Loucy (cell line): ENCODE data around the gene SLC30A9.

ENCODE experiments used
- H2AFZ ChIP-seq: fragments of 200-600 bp; sonication (generic); 2 replicates; pipeline ENCODE4 v1.6.0; 2016; ENCODE audit warnings: antibody characterized with exemption, mild to moderate bottlenecking, low read length, moderate library complexity
- H3F3A ChIP-seq: fragments of 200-600 bp; 2 replicates; pipeline ENCODE4 v1.6.0; 2016; ENCODE audit warnings: antibody characterized with exemption, low read depth, mild to moderate bottlenecking
- H3K27me3 ChIP-seq: fragments of 200-600 bp; sonication (generic); 2 replicates; pipeline ENCODE4 v1.6.1; 2014; ENCODE audit warnings: low read length, mild to moderate bottlenecking; ENCODE audit not compliant: insufficient read depth, poor library complexity, severe bottlenecking
- H3K36me3 ChIP-seq: fragments of 200-600 bp; sonication (generic); 2 replicates; pipeline ENCODE4 v1.6.1; 2016; ENCODE audit warnings: low read length; ENCODE audit not compliant: insufficient read depth
- H3K4me1 ChIP-seq: fragments of 200-600 bp; sonication (generic); 2 replicates; pipeline ENCODE4 v1.5.1; 2014; ENCODE audit warnings: low read length, mild to moderate bottlenecking; ENCODE audit not compliant: insufficient read depth, poor library complexity, severe bottlenecking
- H3K4me2 ChIP-seq: fragments of 200-600 bp; sonication (generic); 2 replicates; pipeline ENCODE4 v1.6.0; 2014; ENCODE audit warnings: antibody characterized with exemption, low read length, low read depth, mild to moderate bottlenecking; ENCODE audit not compliant: poor library complexity, severe bottlenecking
- H3K4me3 ChIP-seq: fragments of 200-600 bp; sonication (generic); 2 replicates; pipeline ENCODE4 v1.5.1; 2014; ENCODE audit warnings: low read length, mild to moderate bottlenecking, mixed read lengths; ENCODE audit not compliant: poor library complexity, severe bottlenecking
- H3K79me2 ChIP-seq: fragments of 200-600 bp; sonication (generic); 2 replicates; pipeline ENCODE4 v1.6.1; 2014; ENCODE audit warnings: low read length; ENCODE audit not compliant: insufficient read depth
- H3K9ac ChIP-seq: fragments of 200-600 bp; sonication (generic); 2 replicates; pipeline ENCODE4 v1.6.0; 2014; ENCODE audit warnings: mild to moderate bottlenecking, low read depth, low read length, moderate library complexity; ENCODE audit not compliant: poor library complexity, severe bottlenecking
- H3K9me2 ChIP-seq: fragments of 200-600 bp; sonication (generic); replicated peaks from 2 replicates; pipeline ENCODE4 v1.6.1; 2016; ENCODE audit warnings: low read depth, low read length, mixed read lengths
- H3K9me3 ChIP-seq: fragments of 200-600 bp; sonication (generic); 2 replicates; pipeline ENCODE4 v1.6.1; 2014; ENCODE audit warnings: mild to moderate bottlenecking, antibody characterized with exemption, low read length, low read depth; ENCODE audit not compliant: insufficient read depth
- H4K20me1 ChIP-seq: fragments of 200-600 bp; sonication (generic); 2 replicates; pipeline ENCODE4 v1.6.0; 2014; ENCODE audit warnings: antibody characterized with exemption, low read length, mild to moderate bottlenecking; ENCODE audit not compliant: insufficient read depth, poor library complexity, severe bottlenecking
- EZH2phosphoT487 ChIP-seq: fragments of 200-600 bp; IDR thresholded peaks from 2 replicates; pipeline ENCODE4 v1.6.1; 2018; ENCODE audit warnings: antibody characterized with exemption, mild to moderate bottlenecking, moderate library complexity, borderline replicate concordance
- TF ChIP-seq, protein P1 (sequence below): fragments of 200-600 bp; sonication (generic); conservative IDR thresholded peaks from 2 replicates; pipeline ENCODE4 v1.5.1; 2014; ENCODE audit warnings: mild to moderate bottlenecking, antibody characterized with exemption, low read length

The SLC30A9 gene

DNA sequence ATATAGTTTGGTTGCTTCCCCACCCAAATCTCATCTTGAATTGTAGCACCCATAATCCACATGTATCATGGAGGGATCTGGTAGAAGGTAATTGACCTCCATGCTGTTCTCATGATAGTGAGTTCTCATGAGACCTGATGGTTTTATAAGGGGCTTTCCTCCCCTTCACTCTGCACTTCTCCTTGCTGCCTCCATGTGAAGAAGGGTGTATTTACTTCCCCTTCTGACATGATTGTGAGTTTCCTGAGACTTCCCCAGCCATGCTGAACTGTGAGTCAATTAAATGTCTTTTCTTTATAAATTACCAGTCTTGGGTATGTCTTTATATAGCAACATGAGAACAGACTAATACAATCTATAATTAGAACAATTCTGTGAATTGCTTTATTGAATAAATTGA lies 20.7 kb upstream of the SLC30A9 start:
- no peaks in the 10 kb centered on the region for H3K9me2 ChIP-seq
- no peak overlapping the region for H3K9ac ChIP-seq
- H3K4me1 ChIP-seq = no peaks in the 10 kb centered on the region
- H3K27me3 ChIP-seq = no peaks in the 10 kb centered on the region
- H3K9me3 ChIP-seq = no peaks in the 10 kb centered on the region
- TF ChIP-seq EZH2phosphoT487 = no peak
- TF ChIP-seq, protein P1, sequence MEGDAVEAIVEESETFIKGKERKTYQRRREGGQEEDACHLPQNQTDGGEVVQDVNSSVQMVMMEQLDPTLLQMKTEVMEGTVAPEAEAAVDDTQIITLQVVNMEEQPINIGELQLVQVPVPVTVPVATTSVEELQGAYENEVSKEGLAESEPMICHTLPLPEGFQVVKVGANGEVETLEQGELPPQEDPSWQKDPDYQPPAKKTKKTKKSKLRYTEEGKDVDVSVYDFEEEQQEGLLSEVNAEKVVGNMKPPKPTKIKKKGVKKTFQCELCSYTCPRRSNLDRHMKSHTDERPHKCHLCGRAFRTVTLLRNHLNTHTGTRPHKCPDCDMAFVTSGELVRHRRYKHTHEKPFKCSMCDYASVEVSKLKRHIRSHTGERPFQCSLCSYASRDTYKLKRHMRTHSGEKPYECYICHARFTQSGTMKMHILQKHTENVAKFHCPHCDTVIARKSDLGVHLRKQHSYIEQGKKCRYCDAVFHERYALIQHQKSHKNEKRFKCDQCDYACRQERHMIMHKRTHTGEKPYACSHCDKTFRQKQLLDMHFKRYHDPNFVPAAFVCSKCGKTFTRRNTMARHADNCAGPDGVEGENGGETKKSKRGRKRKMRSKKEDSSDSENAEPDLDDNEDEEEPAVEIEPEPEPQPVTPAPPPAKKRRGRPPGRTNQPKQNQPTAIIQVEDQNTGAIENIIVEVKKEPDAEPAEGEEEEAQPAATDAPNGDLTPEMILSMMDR = no peak
- H2AFZ ChIP-seq = no peak overlapping the region
- H3F3A ChIP-seq = no peaks in the 10 kb centered on the region
- H4K20me1 ChIP-seq = no peaks in the 10 kb centered on the region
- H3K36me3 ChIP-seq = no peaks in the 10 kb centered on the region
- no peaks in the 10 kb centered on the region for H3K79me2 ChIP-seq
- H3K4me3 ChIP-seq = no peak overlapping the region
- no peak overlapping the region for H3K4me2 ChIP-seq

GRCh38 chr4:41975341-41975740 lies 15.0 kb upstream of the SLC30A9 start:
- Histone ChIP-seq H3K9me3 (no peaks in the 10 kb centered on the region), H4K20me1 (no peaks in the 10 kb centered on the region), H3K4me1 (no peaks in the 10 kb centered on the region), H3K27me3 (no peaks in the 10 kb centered on the region), H3K79me2 (no peaks in the 10 kb centered on the region), H3F3A (no peaks in the 10 kb centered on the region), H3K4me2 (no peak overlapping the region), H3K9me2 (no peaks in the 10 kb centered on the region), H3K9ac (no peak overlapping the region), H3K36me3 (no peaks in the 10 kb centered on the region), H3K4me3 (no peak overlapping the region), H2AFZ (no peak overlapping the region)
- TF ChIP-seq, protein P1 = no peak
- no peak for TF ChIP-seq EZH2phosphoT487

GRCh38 chr4:41976775-41977516 lies 13.4 kb upstream of the SLC30A9 start:
- Histone ChIP-seq H2AFZ (no peak overlapping the region; the same call in 1 of the 2 replicates), H4K20me1 (no peaks in the 10 kb centered on the region), H3K9me3 (no peaks in the 10 kb centered on the region), H3K36me3 (no peaks in the 10 kb centered on the region), H3K4me3 (no peak overlapping the region), H3K4me2 (no peak overlapping the region), H3K4me1 (no peaks in the 10 kb centered on the region), H3K9ac (no peak overlapping the region), H3K79me2 (no peaks in the 10 kb centered on the region), H3K27me3 (no peaks in the 10 kb centered on the region), H3F3A (no peaks in the 10 kb centered on the region), H3K9me2 (no peaks in the 10 kb centered on the region)
- TF ChIP-seq EZH2phosphoT487 = no peak
- TF ChIP-seq, protein P1 = no peak
